Activated T-helper 1 cell treated with Interleukin-2 at 50 U/mL for 16 hours (primary cell): ENCODE measurements around the gene FIBCD1.

Source experiments
- DNase-seq: peaks from one replicate; pipeline ENCODE4 v3.0.0-alpha.2; 2020; ENCODE audit warnings: low read depth

FIBCD1 gene

GRCh38 chr9:130893341-130894101 lies 45.5 kb downstream of the FIBCD1 start:
- no peak for DNase-seq

GRCh38 chr9:130892477-130893304 lies 46.4 kb downstream of the FIBCD1 start:
- no peak for DNase-seq

- DNase-seq, result no peak
These were observed 47.2 kb downstream of the FIBCD1 start for GRCh38 chr9:130891688-130892476.

GRCh38 chr9:130890870-130891687 lies 48.0 kb downstream of the FIBCD1 start:
- DNase-seq, result no peak

- no peak for DNase-seq
These were observed 48.9 kb downstream of the FIBCD1 start for GRCh38 chr9:130890124-130890523.

- no peak for DNase-seq
These were observed 50.7 kb downstream of the FIBCD1 start for GRCh38 chr9:130888146-130888885.

- no peak for DNase-seq
These were observed 51.4 kb downstream of the FIBCD1 start for GRCh38 chr9:130887494-130888144.

GRCh38 chr9:130886981-130887380 lies 52.1 kb downstream of the FIBCD1 start:
- DNase-seq, result no peak

GRCh38 chr9:130885484-130886375 lies 53.3 kb downstream of the FIBCD1 start:
- no peak for DNase-seq

GRCh38 chr9:130884542-130885483 lies 54.2 kb downstream of the FIBCD1 start:
- DNase-seq, result no peak

GRCh38 chr9:130884111-130884531 lies 54.9 kb downstream of the FIBCD1 start:
- DNase-seq, result no peak

- no peak for DNase-seq
These were observed 55.6 kb downstream of the FIBCD1 start for GRCh38 chr9:130883479-130883878.

- DNase-seq, result no peak
These were observed 56.3 kb downstream of the FIBCD1 start for GRCh38 chr9:130882696-130883225.

- no peak for DNase-seq
These were observed 57.5 kb downstream of the FIBCD1 start for GRCh38 chr9:130881516-130881915.

- DNase-seq, result no peak
These were observed 58.3 kb downstream of the FIBCD1 start for GRCh38 chr9:130880599-130881220.

- no peak for DNase-seq
These were observed 59.1 kb downstream of the FIBCD1 start for GRCh38 chr9:130879863-130880411.

GRCh38 chr9:130878295-130878694 lies 60.8 kb downstream of the FIBCD1 start:
- no peak for DNase-seq
